ENCODE measurements around the gene FAM168B.

FAM168B gene

GRCh38 chr2:131038258-131039100 is 54.8 kb downstream of the FAM168B start:
- no peak for DNase-seq

GRCh38 chr2:131037398-131038257 is 55.6 kb downstream of the FAM168B start:
- DNase-seq: no peak

- DNase-seq: no peak
Observed at GRCh38 chr2:131036696-131037397, 56.4 kb downstream of the FAM168B start.

- DNase-seq: no peak
Observed at GRCh38 chr2:131036269-131036668, 57.0 kb downstream of the FAM168B start.

GRCh38 chr2:131035826-131036231 is 57.4 kb downstream of the FAM168B start:
- DNase-seq: peak; percentile 35

- peak; percentile 50 for DNase-seq
Observed at GRCh38 chr2:131035112-131035825, 58.0 kb downstream of the FAM168B start.

GRCh38 chr2:131034122-131035051 is 58.9 kb downstream of the FAM168B start:
- peak; percentile 80 for DNase-seq

- DNase-seq: no peak
Observed at GRCh38 chr2:131033786-131034121, 59.5 kb downstream of the FAM168B start.

GRCh38 chr2:131032393-131032836 is 60.8 kb downstream of the FAM168B start:
- DNase-seq: no peak

GRCh38 chr2:131031875-131032274 is 61.4 kb downstream of the FAM168B start:
- DNase-seq: no peak

GRCh38 chr2:131031431-131031841 is 61.8 kb downstream of the FAM168B start:
- no peak for DNase-seq

- no peak for DNase-seq
Observed at GRCh38 chr2:131030478-131030971, 62.7 kb downstream of the FAM168B start.

GRCh38 chr2:131029812-131030211 is 63.4 kb downstream of the FAM168B start:
- DNase-seq: no peak

GRCh38 chr2:131027566-131028528 is 65.4 kb downstream of the FAM168B start:
- no peak for DNase-seq

- no peak for DNase-seq
Observed at GRCh38 chr2:131026919-131027318, 66.3 kb downstream of the FAM168B start.

- DNase-seq: no peak
Observed at GRCh38 chr2:131023758-131024157, 69.5 kb downstream of the FAM168B start.

GRCh38 chr2:131022731-131023130 is 70.5 kb downstream of the FAM168B start:
- DNase-seq: no peak

- DNase-seq: no peak
Observed at GRCh38 chr2:131016826-131017741, 76.2 kb downstream of the FAM168B start.

- no peak for DNase-seq
Observed at GRCh38 chr2:131015764-131016163, 77.5 kb downstream of the FAM168B start.
